ENCODE measurements around the gene GATB. TPM values are rescaled to one million over a fixed set of nuclear protein-coding genes. Genes with fewer than 3 reads are reported as not detected.
A peak's percentile ranks its signal among the peaks of the same experiment; 100 is the strongest.
"Not testable (repeated sequence)": the region's sequence is repeated elsewhere in the genome, so short reads cannot be mapped to it uniquely, and the experiment has no call there.

Gene GATB
- total RNA-seq, 1 donor from 2014 or later = 11.1 TPM

DNA sequence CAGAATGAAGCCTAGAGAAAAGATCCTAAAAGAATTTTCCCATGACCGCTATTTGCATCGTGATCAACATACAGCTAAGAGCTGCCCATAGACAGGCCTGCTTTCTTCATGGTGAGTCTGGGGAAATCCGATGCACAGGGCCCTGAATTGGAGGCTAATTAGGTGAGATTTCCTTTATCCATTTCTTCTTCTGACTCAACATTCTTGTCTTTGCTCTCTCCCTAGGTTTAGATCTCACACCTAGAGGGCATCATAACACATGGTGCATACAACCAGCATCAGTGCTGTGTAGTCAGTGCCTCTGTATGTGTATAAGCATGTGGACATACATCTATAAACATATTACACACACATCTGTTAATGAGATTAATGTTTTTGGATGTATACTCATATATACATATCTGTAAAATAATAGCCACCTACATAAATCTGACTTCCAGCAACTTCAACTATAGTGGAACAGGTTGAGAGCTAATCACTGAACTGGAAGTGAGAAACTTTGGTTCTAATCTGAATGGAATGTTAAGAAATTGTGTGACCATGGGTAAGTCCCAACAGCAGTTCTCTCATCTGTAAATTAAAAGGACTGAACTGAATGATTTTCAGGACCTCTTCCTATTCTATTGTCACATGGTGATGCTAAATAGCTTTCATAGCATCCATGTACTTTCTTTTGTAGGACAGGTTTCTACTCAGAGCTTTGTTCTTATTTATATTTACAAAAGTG is 17.5 kb downstream of the GATB start:
- TF ChIP-seq, protein P1, sequence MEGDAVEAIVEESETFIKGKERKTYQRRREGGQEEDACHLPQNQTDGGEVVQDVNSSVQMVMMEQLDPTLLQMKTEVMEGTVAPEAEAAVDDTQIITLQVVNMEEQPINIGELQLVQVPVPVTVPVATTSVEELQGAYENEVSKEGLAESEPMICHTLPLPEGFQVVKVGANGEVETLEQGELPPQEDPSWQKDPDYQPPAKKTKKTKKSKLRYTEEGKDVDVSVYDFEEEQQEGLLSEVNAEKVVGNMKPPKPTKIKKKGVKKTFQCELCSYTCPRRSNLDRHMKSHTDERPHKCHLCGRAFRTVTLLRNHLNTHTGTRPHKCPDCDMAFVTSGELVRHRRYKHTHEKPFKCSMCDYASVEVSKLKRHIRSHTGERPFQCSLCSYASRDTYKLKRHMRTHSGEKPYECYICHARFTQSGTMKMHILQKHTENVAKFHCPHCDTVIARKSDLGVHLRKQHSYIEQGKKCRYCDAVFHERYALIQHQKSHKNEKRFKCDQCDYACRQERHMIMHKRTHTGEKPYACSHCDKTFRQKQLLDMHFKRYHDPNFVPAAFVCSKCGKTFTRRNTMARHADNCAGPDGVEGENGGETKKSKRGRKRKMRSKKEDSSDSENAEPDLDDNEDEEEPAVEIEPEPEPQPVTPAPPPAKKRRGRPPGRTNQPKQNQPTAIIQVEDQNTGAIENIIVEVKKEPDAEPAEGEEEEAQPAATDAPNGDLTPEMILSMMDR (IDR thresholded peaks at IDR 0.05; ENCODE audit: insufficient read depth, low read length, severe bottlenecking) = peak; percentile 4
- no peaks in the 10 kb centered on the region for H3K27me3 ChIP-seq (ENCODE audit: control insufficient read depth, insufficient read depth, low read length)
- no peaks in the 10 kb centered on the region for H3K36me3 ChIP-seq (ENCODE audit: control insufficient read depth, insufficient read depth, low read length)
- DNase-seq (ENCODE audit: low read depth) = peak; percentile 71
- FAIRE-seq = no peak
- no peak overlapping the region for H3K4me3 ChIP-seq (ENCODE audit: low read depth, low read length)

DNA sequence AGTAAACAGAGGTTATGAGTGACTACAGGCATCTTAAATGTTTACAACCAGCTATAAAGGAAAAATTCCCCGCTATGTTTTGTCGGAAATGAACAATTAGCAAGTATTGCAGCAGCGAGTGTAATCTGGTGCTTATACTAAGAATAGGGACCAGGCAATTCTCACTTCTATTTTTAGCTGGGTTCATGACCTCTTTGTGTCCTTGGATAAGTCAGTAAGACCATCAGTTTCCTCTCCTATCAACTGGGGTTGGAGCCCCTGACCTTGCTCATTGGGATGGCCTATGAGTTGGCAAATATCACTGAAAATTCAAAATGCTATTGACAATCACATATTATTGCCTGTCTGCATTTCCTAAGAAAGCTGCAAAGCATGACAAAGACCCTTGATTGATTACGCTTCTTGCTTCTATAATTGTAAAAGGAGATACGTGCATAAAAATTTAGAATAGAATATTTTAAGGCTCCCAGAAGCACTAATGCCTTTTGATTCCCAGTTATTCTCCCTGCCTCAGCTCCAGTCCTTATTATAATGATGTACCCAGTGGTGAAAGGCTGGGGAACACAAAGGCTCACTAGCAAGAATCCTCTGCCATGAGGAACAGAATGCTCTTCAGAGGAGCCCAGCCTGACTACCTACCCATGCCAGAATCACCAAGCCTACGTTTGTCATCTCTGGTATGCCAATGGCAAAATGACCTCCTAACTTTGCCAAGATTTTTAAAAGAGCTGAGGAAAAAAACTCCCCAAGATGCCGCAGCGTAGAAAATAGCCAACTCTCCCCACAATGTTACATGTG is 21.9 kb downstream of the GATB start:
- H3K4me3 ChIP-seq (ENCODE audit: low read depth, low read length) = no peak overlapping the region
- H3K36me3 ChIP-seq (ENCODE audit: control insufficient read depth, insufficient read depth, low read length) = no peaks in the 10 kb centered on the region
- DNase-seq (ENCODE audit: low read depth) (no peak), FAIRE-seq (peak; percentile 28)
- no peaks in the 10 kb centered on the region for H3K27me3 ChIP-seq (ENCODE audit: control insufficient read depth, insufficient read depth, low read length)
- TF ChIP-seq, protein P1 (IDR thresholded peaks at IDR 0.05; ENCODE audit: insufficient read depth, low read length, severe bottlenecking) = no peak

- not testable (repeated sequence) for FAIRE-seq
Observed at GRCh38 chr4:151736852-151737251, 24.0 kb downstream of the GATB start.

DNA sequence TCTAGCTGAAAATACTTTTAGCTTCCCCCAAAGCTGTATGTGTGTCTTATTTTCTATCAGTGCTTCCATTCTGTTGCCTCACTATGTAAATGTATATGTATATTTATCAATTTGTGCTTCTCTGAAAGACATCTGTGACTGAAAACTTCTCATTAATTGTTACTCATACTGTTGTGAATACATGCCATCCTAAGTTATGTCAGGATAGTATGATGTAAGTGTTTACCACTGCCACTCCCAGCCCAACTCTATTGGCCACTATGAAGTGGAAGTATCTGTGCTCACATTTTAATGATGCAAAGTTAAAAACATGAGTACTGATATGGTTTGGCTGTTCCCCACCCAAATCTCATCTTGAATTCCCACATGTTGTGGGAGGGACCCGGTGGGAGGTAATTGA is 24.4 kb downstream of the GATB start:
- DNase-seq (ENCODE audit: low read depth) = peak; percentile 55
- Histone ChIP-seq H3K27me3 (ENCODE audit: control insufficient read depth, insufficient read depth, low read length) (no peaks in the 10 kb centered on the region), H3K36me3 (ENCODE audit: control insufficient read depth, insufficient read depth, low read length) (no peaks in the 10 kb centered on the region), H3K4me3 (ENCODE audit: low read depth, low read length) (no peak overlapping the region)
- FAIRE-seq = no peak
- TF ChIP-seq, protein P1 (IDR thresholded peaks at IDR 0.05; ENCODE audit: insufficient read depth, low read length, severe bottlenecking) = no peak

More at GRCh38 chr4:151736852-151737251, 24.0 kb downstream of the GATB start:
- not testable (repeated sequence) for DNase-seq (ENCODE audit: low read depth); H3K27me3 ChIP-seq (ENCODE audit: control insufficient read depth, insufficient read depth, low read length); H3K4me3 ChIP-seq (ENCODE audit: low read depth, low read length); H3K36me3 ChIP-seq (ENCODE audit: control insufficient read depth, insufficient read depth, low read length)

- DNase-seq (ENCODE audit: low read depth); FAIRE-seq; H3K36me3 ChIP-seq (ENCODE audit: control insufficient read depth, insufficient read depth, low read length); H3K4me3 ChIP-seq (ENCODE audit: low read depth, low read length); H3K27me3 ChIP-seq (ENCODE audit: control insufficient read depth, insufficient read depth, low read length): not testable (repeated sequence)
Observed at GRCh38 chr4:151731670-151732069, 29.1 kb downstream of the GATB start.

- no peak overlapping the region for H3K4me3 ChIP-seq (ENCODE audit: low read depth, low read length)
- DNase-seq (ENCODE audit: low read depth) (peak; percentile 95), FAIRE-seq (peak; percentile 98)
- TF ChIP-seq, protein P1 (IDR thresholded peaks at IDR 0.05; ENCODE audit: insufficient read depth, low read length, severe bottlenecking) = no peak
- no peaks in the 10 kb centered on the region for H3K27me3 ChIP-seq (ENCODE audit: control insufficient read depth, insufficient read depth, low read length)
- no peaks in the 10 kb centered on the region for H3K36me3 ChIP-seq (ENCODE audit: control insufficient read depth, insufficient read depth, low read length)
Observed at GRCh38 chr4:151729731-151730559, 30.9 kb downstream of the GATB start.
